HepG2 (cell line): Measurements from ENCODE around the gene MAPK8IP3. TPM values are rescaled to one million over a fixed set of nuclear protein-coding genes. Genes with fewer than 3 reads are reported as not detected.
A peak's percentile ranks its signal among the peaks of the same experiment; 100 is the strongest.

Experiments used
- CEBPB ChIP-seq: IDR thresholded peaks from 2 replicates; pipeline ENCODE4 v1.6.1; 2011; ENCODE audit warnings: low read depth, low read length, improper control_type of control experiment, borderline replicate concordance
- DNMT1 ChIP-seq: sonication (generic); formaldehyde crosslinking; IDR thresholded peaks from 2 replicates; pipeline ENCODE4 v1.5.1; 2020; ENCODE audit warnings: mild to moderate bottlenecking, missing genetic modification reagents
- ESRRA ChIP-seq: sonication (generic); formaldehyde crosslinking; IDR thresholded peaks from 2 replicates; pipeline ENCODE4 v1.5.1; 2020; ENCODE audit warnings: mild to moderate bottlenecking, low read depth, missing genetic modification reagents
- ETS1 ChIP-seq: sonication (generic); formaldehyde crosslinking; IDR thresholded peaks from 2 replicates; pipeline ENCODE4 v1.4.0; 2020; ENCODE audit warnings: missing genetic modification reagents
- ETV5 ChIP-seq: IDR thresholded peaks from 2 replicates; pipeline ENCODE4 v1.6.1; 2018; ENCODE audit warnings: missing biosample characterization, missing genetic modification reagents, inconsistent platforms, borderline replicate concordance
- HMGXB3 ChIP-seq: sonication (generic); formaldehyde crosslinking; IDR thresholded peaks from 2 replicates; pipeline ENCODE4 v1.4.0; 2020; ENCODE audit warnings: missing genetic modification reagents, borderline replicate concordance
- HNRNPL ChIP-seq: fragments of 200-400 bp; formaldehyde crosslinking; IDR thresholded peaks from 2 replicates; pipeline ENCODE4 v1.6.1; 2017; ENCODE audit warnings: mild to moderate bottlenecking, low read depth, low read length
- HNRNPLL ChIP-seq: fragments of 200-400 bp; formaldehyde crosslinking; IDR thresholded peaks from 2 replicates; pipeline ENCODE4 v1.6.1; 2017; ENCODE audit warnings: mild to moderate bottlenecking, low read depth, low read length; ENCODE audit not compliant: poor library complexity, severe bottlenecking
- MED1 ChIP-seq: sonication (generic); formaldehyde crosslinking; IDR thresholded peaks from 2 replicates; pipeline ENCODE4 v1.4.0; 2020; ENCODE audit warnings: missing genetic modification reagents
- RFX3 ChIP-seq: IDR thresholded peaks from 2 replicates; pipeline ENCODE4 v1.6.1; 2016; ENCODE audit warnings: missing biosample characterization, missing genetic modification reagents
- STAT6 ChIP-seq: sonication (generic); formaldehyde crosslinking; IDR thresholded peaks from 2 replicates; pipeline ENCODE4 v1.4.0; 2020; ENCODE audit warnings: missing genetic modification reagents, mild to moderate bottlenecking, borderline replicate concordance
- TFDP2 ChIP-seq: sonication (generic); formaldehyde crosslinking; IDR thresholded peaks from 2 replicates; pipeline ENCODE4 v1.4.0; 2020; ENCODE audit warnings: missing genetic modification reagents
- THAP9 ChIP-seq: sonication (generic); formaldehyde crosslinking; IDR thresholded peaks from 2 replicates; pipeline ENCODE4; 2020; ENCODE audit warnings: missing genetic modification reagents, mild to moderate bottlenecking, borderline replicate concordance
- ZBTB7A ChIP-seq: sonication (generic); formaldehyde crosslinking; IDR thresholded peaks from 2 replicates; pipeline ENCODE4 v1.8.0; 2022; ENCODE audit warnings: mild to moderate bottlenecking, missing genetic modification reagents
- ZNF691 ChIP-seq: sonication (generic); formaldehyde crosslinking; IDR thresholded peaks from 2 replicates; pipeline ENCODE4 v1.4.0; 2020; ENCODE audit warnings: missing genetic modification reagents, low read depth, mild to moderate bottlenecking, borderline replicate concordance
- polyA plus RNA-seq, 8 experiments: library from polyadenylated mRNA; depleted of rRNA in 3 of 8; stranded (reverse) in 7 of 8; unstranded in 1 of 8; fragments of >200 nt; fragmentation: Illumina TruSeq in 4 of 8; extraction: Trizol in 4 of 8; gene quantifications; 2 replicates each; pipeline versions ENCODE4 v1.2.1 to v1.2.3, GENCODE V29; 2011 to 2016; ENCODE audit warnings: low read depth in 4 of 8, missing spikeins in 1 of 8, mixed read lengths in 1 of 8; ENCODE audit not compliant: insufficient read depth in 1 of 8
- total RNA-seq, 5 experiments: library from RNA; depleted of rRNA; stranded (reverse); fragments of >200 nt; fragmentation: Illumina TruSeq; extraction: Trizol; gene quantifications; 2 replicates each; pipeline ENCODE4 v1.2.3, GENCODE V29; 2016; ENCODE audit warnings: low read depth in 1 of 5

MAPK8IP3 gene
- total and polyA plus RNA-seq, 2 of the 13 experiments (the other 11 are each of a cell fraction or from before 2014, with no cell fraction given) = 25.1 to 41.7 TPM

GRCh38 chr16:1710811-1711507 is 5.0 kb downstream of the MAPK8IP3 start (continued):
- TF ChIP-seq STAT6 (CRISPR knock-in tag) (no peak), RFX3 (CRISPR knock-in tag) (no peak), CEBPB (peak; percentile 35; the same call in 1 of the 2 replicates), MED1 (0 out of 2 replicates have a peak, but pooled peaks have one; percentile 23), TFDP2 (no peak), HMGXB3 (no peak), DNMT1 (CRISPR knock-in tag) (no peak), HNRNPL (no peak), ETV5 (CRISPR knock-in tag) (no peak), ZNF691 (CRISPR knock-in tag) (no peak), THAP9 (CRISPR knock-in tag) (no peak), ESRRA (peak; percentile 95), ZBTB7A (CRISPR knock-in tag) (peak; percentile 81), HNRNPLL (no peak), ETS1 (no peak)
